WTC11 (cell line): ENCODE data around the gene NDUFV2. TPM values are rescaled to one million over a fixed set of nuclear protein-coding genes. Genes with fewer than 3 reads are reported as not detected.

Experiments used
- ATAC-seq: fragments of 200-7000 bp; cut with Tn5 transposase; 2 replicates; pipeline ENCODE4 v1.10.0; 2021; ENCODE audit warnings: mild to moderate bottlenecking, moderate library complexity
- CTCF ChIA-PET: fragments of 300-600 bp; sonication (Branson Sonifier 250); formaldehyde crosslinking; loops from one replicate; lab custom pipeline; 2021; ENCODE audit warnings: antibody characterized with exemption; lab: Charles Lee
- POLR2A ChIA-PET: fragments of 350-600 bp; sonication (Branson Sonifier 250); formaldehyde crosslinking; loops from one replicate; lab custom pipeline; 2021; ENCODE audit warnings: antibody characterized with exemption; lab: Charles Lee
- DNase-seq: peaks from one replicate; pipeline ENCODE4 v3.0.0; 2021; ENCODE audit warnings: low spot score
- H3K27ac Mint-ChIP-seq: 2 replicates; pipeline ENCODE4 v1.8.0; 2021; ENCODE audit warnings: mixed read lengths
- H3K27me3 Mint-ChIP-seq: 2 replicates; pipeline ENCODE4 v1.8.0; 2021; ENCODE audit warnings: low read depth, mild to moderate bottlenecking, moderate library complexity, mixed read lengths
- H3K36me3 Mint-ChIP-seq: 2 replicates; pipeline ENCODE4 v1.8.0; 2021; ENCODE audit warnings: mixed read lengths
- H3K4me1 Mint-ChIP-seq: 2 replicates; pipeline ENCODE4 v1.8.0; 2022; ENCODE audit warnings: mixed read lengths
- H3K4me3 Mint-ChIP-seq: 2 replicates; pipeline ENCODE4 v1.8.0; 2021; ENCODE audit warnings: mild to moderate bottlenecking, moderate library complexity, mixed read lengths
- H3K9me3 Mint-ChIP-seq: 2 replicates; pipeline ENCODE4 v1.8.0; 2021; ENCODE audit warnings: mixed read lengths
- AFF4 ChIP-seq: sonication (generic); formaldehyde crosslinking; IDR thresholded peaks from 2 replicates; pipeline ENCODE4 v1.8.1; 2023; ENCODE audit warnings: mild to moderate bottlenecking, missing genetic modification reagents, borderline replicate concordance
- ATF6 ChIP-seq: sonication (generic); formaldehyde crosslinking; IDR thresholded peaks from 2 replicates; pipeline ENCODE4 v1.8.1; 2023; ENCODE audit warnings: mild to moderate bottlenecking, missing genetic modification reagents
- CDX4 ChIP-seq: fragments of 250-450 bp; sonication (Bioruptor Pico); IDR thresholded peaks from 2 replicates; pipeline ENCODE4 v1.9.0; 2021; ENCODE audit warnings: moderate library complexity, mild to moderate bottlenecking, inconsistent platforms, borderline replicate concordance
- E2F1 ChIP-seq: sonication (generic); formaldehyde crosslinking; IDR thresholded peaks from 2 replicates; pipeline ENCODE4 v1.8.0; 2022; ENCODE audit warnings: mild to moderate bottlenecking, missing genetic modification reagents
- ELF4 ChIP-seq: sonication (generic); formaldehyde crosslinking; IDR thresholded peaks from 2 replicates; pipeline ENCODE4 v1.8.1; 2022; ENCODE audit warnings: low read depth, mild to moderate bottlenecking, moderate library complexity, missing genetic modification reagents
- GRHL2 ChIP-seq: fragments of 250-450 bp; sonication (Bioruptor Pico); IDR thresholded peaks from 2 replicates; pipeline ENCODE4 v1.8.0; 2022; ENCODE audit warnings: mild to moderate bottlenecking, moderate library complexity; ENCODE audit not compliant: insufficient replicate concordance, severe bottlenecking
- IRF1 ChIP-seq: sonication (generic); formaldehyde crosslinking; IDR thresholded peaks from 2 replicates; pipeline ENCODE4 v1.8.0; 2023; ENCODE audit warnings: missing genetic modification reagents
- IRF2 ChIP-seq: sonication (generic); formaldehyde crosslinking; IDR thresholded peaks from 2 replicates; pipeline ENCODE4 v1.8.0; 2022; ENCODE audit warnings: low read depth, missing genetic modification reagents, borderline replicate concordance
- JUN ChIP-seq: sonication (generic); formaldehyde crosslinking; IDR thresholded peaks from 2 replicates; pipeline ENCODE4 v1.8.0; 2023; ENCODE audit warnings: mild to moderate bottlenecking, missing genetic modification reagents
- MLX ChIP-seq: sonication (generic); formaldehyde crosslinking; IDR thresholded peaks from 2 replicates; pipeline ENCODE4 v1.8.1; 2023; ENCODE audit warnings: mild to moderate bottlenecking, missing genetic modification reagents, moderate library complexity
- NFATC4 ChIP-seq: fragments of 250-450 bp; sonication (Bioruptor Pico); IDR thresholded peaks from 2 replicates; pipeline ENCODE4 v1.9.0; 2021; ENCODE audit warnings: mild to moderate bottlenecking
- OVOL2 ChIP-seq: fragments of 250-450 bp; sonication (Bioruptor Pico); IDR thresholded peaks from 2 replicates; pipeline ENCODE4 v1.9.0; 2021; ENCODE audit warnings: mild to moderate bottlenecking, borderline replicate concordance
- RELA ChIP-seq: sonication (generic); formaldehyde crosslinking; IDR thresholded peaks from 2 replicates; pipeline ENCODE4 v1.8.1; 2022; ENCODE audit warnings: missing genetic modification reagents, mild to moderate bottlenecking, borderline replicate concordance
- SP1 ChIP-seq: sonication (generic); formaldehyde crosslinking; conservative IDR thresholded peaks from 2 replicates; pipeline ENCODE4 v1.8.1; 2022; ENCODE audit warnings: missing genetic modification reagents
- TCF7 ChIP-seq: sonication (generic); formaldehyde crosslinking; IDR thresholded peaks from 2 replicates; pipeline ENCODE4 v1.8.0; 2022; ENCODE audit warnings: mild to moderate bottlenecking, low read depth, missing genetic modification reagents, moderate library complexity
- TP53 ChIP-seq: sonication (generic); formaldehyde crosslinking; IDR thresholded peaks from 2 replicates; pipeline ENCODE4 v1.8.1; 2023; ENCODE audit warnings: mild to moderate bottlenecking, missing genetic modification reagents
- USF2 ChIP-seq: sonication (generic); formaldehyde crosslinking; IDR thresholded peaks from 2 replicates; pipeline ENCODE4 v1.8.1; 2023; ENCODE audit warnings: mild to moderate bottlenecking, missing genetic modification reagents, moderate library complexity
- ZNF121 ChIP-seq: sonication (generic); formaldehyde crosslinking; IDR thresholded peaks from 2 replicates; pipeline ENCODE4 v1.8.0; 2023; ENCODE audit warnings: missing genetic modification reagents
- ZNF263 ChIP-seq: sonication (generic); formaldehyde crosslinking; IDR thresholded peaks from 2 replicates; pipeline ENCODE4 v1.8.1; 2022; ENCODE audit warnings: low read depth, mild to moderate bottlenecking, moderate library complexity, missing genetic modification reagents
- total RNA-seq: library from RNA; stranded (reverse); gene quantifications from 3 replicates; pipeline ENCODE4 v1.2.3, GENCODE V29; 2021

Gene NDUFV2
- total RNA-seq, 1 experiment from 2014 or later = 192 TPM

- no peak for TF ChIP-seq TP53
- no peak for TF ChIP-seq AFF4 (CRISPR knock-in tag)
- peak; percentile 75; the same call in 1 of the 2 replicates for TF ChIP-seq ZNF121 (CRISPR knock-in tag)
- CTCF ChIA-PET = no interaction called here
Observed at GRCh38 chr18:9146224-9146623, 43.7 kb downstream of the NDUFV2 start.

GRCh38 chr18:9147440-9148202 is 45.1 kb downstream of the NDUFV2 start:
- no peaks in the 10 kb centered on the region for H3K9me3 Mint-ChIP-seq
- peak overlapping the region; percentile 79; the same call in 1 of the 2 replicates for H3K27ac Mint-ChIP-seq
- ATAC-seq = peak; percentile 75
- DNase-seq = no peak
- TF ChIP-seq IRF2 (CRISPR knock-in tag) = no peak
- no peak for TF ChIP-seq TP53
- TF ChIP-seq USF2 = no peak
- no peak for TF ChIP-seq IRF1
- no peak for TF ChIP-seq ELF4
- TF ChIP-seq TCF7 (CRISPR knock-in tag) = no peak
- no peak for TF ChIP-seq SP1
- no peak for TF ChIP-seq NFATC4
- TF ChIP-seq E2F1 (CRISPR knock-in tag) = no peak
- H3K36me3 Mint-ChIP-seq = no peaks in the 10 kb centered on the region
- ChIA-PET POLR2A (interaction anchor here (0.6 kb wide), 1 partner anchor 12 kb away, joined by 3 read pairs; no protein-coding TSS in a partner anchor), CTCF (interaction anchor here (0.7 to 1.9 kb wide), 6 partner anchors 11 to 256 kb away, joined by 3 to 6 read pairs (median 4); partner anchors contain the start of genes ANKRD12 and TWSG1)
- H3K4me1 Mint-ChIP-seq = peaks cover 18% of the 10 kb centered on the region
- no peaks in the 10 kb centered on the region for H3K27me3 Mint-ChIP-seq
- H3K4me3 Mint-ChIP-seq = no peak overlapping the region

More at GRCh38 chr18:9146224-9146623, 43.7 kb downstream of the NDUFV2 start:
- Mint-ChIP-seq H3K4me1 (peaks cover 24% of the 10 kb centered on the region), H3K27me3 (no peaks in the 10 kb centered on the region), H3K36me3 (no peaks in the 10 kb centered on the region), H3K4me3 (no peak overlapping the region), H3K9me3 (no peaks in the 10 kb centered on the region), H3K27ac (no peak overlapping the region)
- ATAC-seq (no peak), DNase-seq (no peak)
- POLR2A ChIA-PET = no interaction called here

- no peak overlapping the region for H3K27ac Mint-ChIP-seq
- DNase-seq (no peak), ATAC-seq (no peak)
- H3K9me3 Mint-ChIP-seq = no peaks in the 10 kb centered on the region
- H3K4me1 Mint-ChIP-seq = peaks cover 17% of the 10 kb centered on the region
- no peaks in the 10 kb centered on the region for H3K27me3 Mint-ChIP-seq
- ChIA-PET POLR2A (interaction anchor here (0.6 kb wide), 1 partner anchor 12 kb away, joined by 3 read pairs; no protein-coding TSS in a partner anchor), CTCF (interaction anchor here (0.7 to 1.9 kb wide), 6 partner anchors 11 to 256 kb away, joined by 3 to 6 read pairs (median 4); partner anchors contain the start of genes ANKRD12 and TWSG1)
- no peaks in the 10 kb centered on the region for H3K36me3 Mint-ChIP-seq
- no peak overlapping the region for H3K4me3 Mint-ChIP-seq
- TF ChIP-seq CDX4 = no peak
- TF ChIP-seq NFATC4 = no peak
- no peak for TF ChIP-seq ZNF263
- TF ChIP-seq JUN (CRISPR knock-in tag) = no peak
- TF ChIP-seq RELA (CRISPR knock-in tag) = no peak
- TF ChIP-seq MLX = no peak
- TF ChIP-seq GRHL2 = no peak
- no peak for TF ChIP-seq ATF6 (CRISPR knock-in tag)
- TF ChIP-seq OVOL2 (CRISPR knock-in tag) = no peak
Observed at GRCh38 chr18:9148203-9148552, 45.7 kb downstream of the NDUFV2 start.
